Measurements from ENCODE around the gene EDNRA.

- TF ChIP-seq FOXP2 (optimal IDR thresholded peaks at IDR 0.05; ENCODE audit: borderline replicate concordance, extremely low read depth, extremely low read length, insufficient read depth) (no peak), POLR2AphosphoS5 (IDR thresholded peaks at IDR 0.05; ENCODE audit: low read depth, low read length) (no peak), TAF1 (IDR thresholded peaks at IDR 0.05; ENCODE audit: borderline replicate concordance, insufficient read depth, low read length) (no peak), SIN3A (IDR thresholded peaks at IDR 0.05; ENCODE audit: borderline replicate concordance, insufficient read depth, low read length) (no peak)
- TF ChIP-seq, protein P1, sequence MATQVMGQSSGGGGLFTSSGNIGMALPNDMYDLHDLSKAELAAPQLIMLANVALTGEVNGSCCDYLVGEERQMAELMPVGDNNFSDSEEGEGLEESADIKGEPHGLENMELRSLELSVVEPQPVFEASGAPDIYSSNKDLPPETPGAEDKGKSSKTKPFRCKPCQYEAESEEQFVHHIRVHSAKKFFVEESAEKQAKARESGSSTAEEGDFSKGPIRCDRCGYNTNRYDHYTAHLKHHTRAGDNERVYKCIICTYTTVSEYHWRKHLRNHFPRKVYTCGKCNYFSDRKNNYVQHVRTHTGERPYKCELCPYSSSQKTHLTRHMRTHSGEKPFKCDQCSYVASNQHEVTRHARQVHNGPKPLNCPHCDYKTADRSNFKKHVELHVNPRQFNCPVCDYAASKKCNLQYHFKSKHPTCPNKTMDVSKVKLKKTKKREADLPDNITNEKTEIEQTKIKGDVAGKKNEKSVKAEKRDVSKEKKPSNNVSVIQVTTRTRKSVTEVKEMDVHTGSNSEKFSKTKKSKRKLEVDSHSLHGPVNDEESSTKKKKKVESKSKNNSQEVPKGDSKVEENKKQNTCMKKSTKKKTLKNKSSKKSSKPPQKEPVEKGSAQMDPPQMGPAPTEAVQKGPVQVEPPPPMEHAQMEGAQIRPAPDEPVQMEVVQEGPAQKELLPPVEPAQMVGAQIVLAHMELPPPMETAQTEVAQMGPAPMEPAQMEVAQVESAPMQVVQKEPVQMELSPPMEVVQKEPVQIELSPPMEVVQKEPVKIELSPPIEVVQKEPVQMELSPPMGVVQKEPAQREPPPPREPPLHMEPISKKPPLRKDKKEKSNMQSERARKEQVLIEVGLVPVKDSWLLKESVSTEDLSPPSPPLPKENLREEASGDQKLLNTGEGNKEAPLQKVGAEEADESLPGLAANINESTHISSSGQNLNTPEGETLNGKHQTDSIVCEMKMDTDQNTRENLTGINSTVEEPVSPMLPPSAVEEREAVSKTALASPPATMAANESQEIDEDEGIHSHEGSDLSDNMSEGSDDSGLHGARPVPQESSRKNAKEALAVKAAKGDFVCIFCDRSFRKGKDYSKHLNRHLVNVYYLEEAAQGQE (IDR thresholded peaks at IDR 0.05; ENCODE audit: insufficient read depth in 1 of 2, low read depth in 2 of 2, low read length in 2 of 2) = no peak
Measured at GRCh38 chr4:147550626-147551246, 69.8 kb downstream of the EDNRA start.

Data from PFSK-1 (cell line).